HepG2 (cell line): ENCODE data around the gene UBE2I. TPM values are rescaled to one million over a fixed set of nuclear protein-coding genes. Genes with fewer than 3 reads are reported as not detected.

Experiments used
- AHR ChIP-seq: IDR thresholded peaks from 2 replicates; pipeline ENCODE4 v1.6.1; 2018; ENCODE audit warnings: missing genetic modification reagents, missing compliant biosample characterization
- ATF6 ChIP-seq: sonication (generic); formaldehyde crosslinking; conservative IDR thresholded peaks from 2 replicates; pipeline ENCODE4 v1.4.0; 2020; ENCODE audit warnings: missing genetic modification reagents
- BCLAF1 ChIP-seq: fragments of 450-650 bp; IDR thresholded peaks from 2 replicates; pipeline ENCODE4 v1.6.1; 2017; ENCODE audit warnings: mild to moderate bottlenecking
- CBFB ChIP-seq: sonication (generic); formaldehyde crosslinking; IDR thresholded peaks from 2 replicates; pipeline ENCODE4 v1.4.0; 2020; ENCODE audit warnings: missing genetic modification reagents
- CENPX ChIP-seq: sonication (generic); formaldehyde crosslinking; IDR thresholded peaks from 2 replicates; pipeline ENCODE4 v1.9.0; 2021; ENCODE audit warnings: mild to moderate bottlenecking, missing genetic modification reagents, moderate library complexity
- DNMT3B ChIP-seq: conservative IDR thresholded peaks from 2 replicates; pipeline ENCODE4 v1.6.1; 2016; ENCODE audit warnings: missing biosample characterization, control low read depth
- FOSL1 ChIP-seq: sonication (generic); formaldehyde crosslinking; IDR thresholded peaks from 2 replicates; pipeline ENCODE4 v1.9.0; 2021; ENCODE audit warnings: missing genetic modification reagents, borderline replicate concordance
- IKZF5 ChIP-seq: IDR thresholded peaks from 2 replicates; pipeline ENCODE4 v1.6.1; 2018; ENCODE audit warnings: missing genetic modification reagents, mild to moderate bottlenecking, missing compliant biosample characterization
- JDP2 ChIP-seq: sonication (generic); formaldehyde crosslinking; IDR thresholded peaks from 2 replicates; pipeline ENCODE4 v1.8.1; 2022; ENCODE audit warnings: missing genetic modification reagents, borderline replicate concordance
- MED1 ChIP-seq: sonication (generic); formaldehyde crosslinking; IDR thresholded peaks from 2 replicates; pipeline ENCODE4 v1.4.0; 2020; ENCODE audit warnings: missing genetic modification reagents
- MXI1 ChIP-seq: IDR thresholded peaks from 3 replicates; pipeline ENCODE4 v1.6.1; 2012; ENCODE audit warnings: low read depth, low read length, inconsistent platforms, borderline replicate concordance
- RCOR2 ChIP-seq: IDR thresholded peaks from 2 replicates; pipeline ENCODE4 v1.6.1; 2016; ENCODE audit warnings: missing biosample characterization, missing genetic modification reagents
- REPIN1 ChIP-seq: sonication (generic); formaldehyde crosslinking; IDR thresholded peaks from 2 replicates; pipeline ENCODE4 v1.8.0; 2022; ENCODE audit warnings: missing genetic modification reagents, low read depth, mild to moderate bottlenecking, borderline replicate concordance
- RFX3 ChIP-seq: IDR thresholded peaks from 2 replicates; pipeline ENCODE4 v1.6.1; 2016; ENCODE audit warnings: missing biosample characterization, missing genetic modification reagents
- SPEN ChIP-seq: sonication (generic); formaldehyde crosslinking; IDR thresholded peaks from 2 replicates; pipeline ENCODE4 v1.5.1; 2020; ENCODE audit warnings: low read depth, mild to moderate bottlenecking, missing genetic modification reagents
- SRSF9 ChIP-seq: fragments of 200-400 bp; formaldehyde crosslinking; IDR thresholded peaks from 2 replicates; pipeline ENCODE4 v1.6.1; 2018; ENCODE audit warnings: borderline replicate concordance, mild to moderate bottlenecking, low read depth, low read length; ENCODE audit not compliant: insufficient read depth, poor library complexity, severe bottlenecking
- TCF7L2 ChIP-seq: IDR thresholded peaks from 2 replicates; pipeline ENCODE4 v1.6.1; 2011; ENCODE audit warnings: mild to moderate bottlenecking, low read depth, low read length, moderate library complexity
- THRA ChIP-seq: sonication (generic); formaldehyde crosslinking; IDR thresholded peaks from 2 replicates; pipeline ENCODE4 v1.4.0; 2020; ENCODE audit warnings: missing genetic modification reagents, borderline replicate concordance
- ZNF124 ChIP-seq: sonication (generic); formaldehyde crosslinking; IDR thresholded peaks from 2 replicates; pipeline ENCODE4 v1.4.0; 2020; ENCODE audit warnings: missing genetic modification reagents
- ZNF292 ChIP-seq: sonication (generic); formaldehyde crosslinking; IDR thresholded peaks from 2 replicates; pipeline ENCODE4 v1.8.1; 2022; ENCODE audit warnings: mild to moderate bottlenecking, low read depth, missing genetic modification reagents, borderline replicate concordance
- ZNF44 ChIP-seq: sonication (generic); formaldehyde crosslinking; IDR thresholded peaks from 2 replicates; pipeline ENCODE4 v1.5.1; 2020; ENCODE audit warnings: mild to moderate bottlenecking, missing genetic modification reagents
- ZNF841 ChIP-seq: sonication (generic); formaldehyde crosslinking; IDR thresholded peaks from 2 replicates; pipeline ENCODE4 v1.8.1; 2023; ENCODE audit warnings: missing genetic modification reagents, borderline replicate concordance
- polyA plus RNA-seq, 8 experiments: library from polyadenylated mRNA; depleted of rRNA in 3 of 8; stranded (reverse) in 7 of 8; unstranded in 1 of 8; fragments of >200 nt; fragmentation: Illumina TruSeq in 4 of 8; extraction: Trizol in 4 of 8; gene quantifications; 2 replicates each; pipeline versions ENCODE4 v1.2.1 to v1.2.3, GENCODE V29; 2011 to 2016; ENCODE audit warnings: low read depth in 4 of 8, missing spikeins in 1 of 8, mixed read lengths in 1 of 8; ENCODE audit not compliant: insufficient read depth in 1 of 8
- total RNA-seq, 5 experiments: library from RNA; depleted of rRNA; stranded (reverse); fragments of >200 nt; fragmentation: Illumina TruSeq; extraction: Trizol; gene quantifications; 2 replicates each; pipeline ENCODE4 v1.2.3, GENCODE V29; 2016; ENCODE audit warnings: low read depth in 1 of 5

Gene UBE2I
- total and polyA plus RNA-seq, 2 of the 13 experiments (the other 11 are each of a cell fraction or from before 2014, with no cell fraction given): 75.8 to 98.9 TPM

GRCh38 chr16:1331712-1332617 is 22.5 kb downstream of the UBE2I start (continued):
- TF ChIP-seq RFX3 (CRISPR knock-in tag) (peak; percentile 89), DNMT3B (CRISPR knock-in tag) (no peak), IKZF5 (CRISPR knock-in tag) (no peak), CBFB (CRISPR knock-in tag) (no peak), AHR (CRISPR knock-in tag) (no peak), JDP2 (CRISPR knock-in tag) (no peak), ZNF841 (CRISPR knock-in tag) (no peak), ZNF124 (CRISPR knock-in tag) (no peak), ZNF44 (CRISPR knock-in tag) (no peak), CENPX (CRISPR knock-in tag) (no peak), MXI1 (peak; percentile 80; the same call in 1 of the 3 replicates), THRA (no peak), RCOR2 (CRISPR knock-in tag) (no peak), REPIN1 (CRISPR knock-in tag) (no peak), SPEN (CRISPR knock-in tag) (peak; percentile 27; the same call in 1 of the 2 replicates), TCF7L2 (no peak), ZNF292 (peak; percentile 90), FOSL1 (CRISPR knock-in tag) (no peak), MED1 (CRISPR knock-in tag) (peak; percentile 34; the same call in 1 of the 2 replicates), ATF6 (CRISPR knock-in tag) (no peak), BCLAF1 (no peak), SRSF9 (no peak)
